WTC11 (cell line): ENCODE results near the gene SLC16A8. TPM values are rescaled to one million over a fixed set of nuclear protein-coding genes. Genes with fewer than 3 reads are reported as not detected.

ENCODE experiments used
- ATAC-seq: fragments of 200-7000 bp; cut with Tn5 transposase; 2 replicates; pipeline ENCODE4 v1.10.0; 2021; ENCODE audit warnings: mild to moderate bottlenecking, moderate library complexity
- CTCF ChIA-PET: fragments of 300-600 bp; sonication (Branson Sonifier 250); formaldehyde crosslinking; loops from one replicate; lab custom pipeline; 2021; ENCODE audit warnings: antibody characterized with exemption; lab: Charles Lee
- POLR2A ChIA-PET: fragments of 350-600 bp; sonication (Branson Sonifier 250); formaldehyde crosslinking; loops from one replicate; lab custom pipeline; 2021; ENCODE audit warnings: antibody characterized with exemption; lab: Charles Lee
- DNase-seq: peaks from one replicate; pipeline ENCODE4 v3.0.0; 2021; ENCODE audit warnings: low spot score
- H3K27ac Mint-ChIP-seq: 2 replicates; pipeline ENCODE4 v1.8.0; 2021; ENCODE audit warnings: mixed read lengths
- H3K27me3 Mint-ChIP-seq: 2 replicates; pipeline ENCODE4 v1.8.0; 2021; ENCODE audit warnings: low read depth, mild to moderate bottlenecking, moderate library complexity, mixed read lengths
- H3K36me3 Mint-ChIP-seq: 2 replicates; pipeline ENCODE4 v1.8.0; 2021; ENCODE audit warnings: mixed read lengths
- H3K4me1 Mint-ChIP-seq: 2 replicates; pipeline ENCODE4 v1.8.0; 2022; ENCODE audit warnings: mixed read lengths
- H3K4me3 Mint-ChIP-seq: 2 replicates; pipeline ENCODE4 v1.8.0; 2021; ENCODE audit warnings: mild to moderate bottlenecking, moderate library complexity, mixed read lengths
- H3K9me3 Mint-ChIP-seq: 2 replicates; pipeline ENCODE4 v1.8.0; 2021; ENCODE audit warnings: mixed read lengths
- ATF1 ChIP-seq: sonication (generic); formaldehyde crosslinking; IDR thresholded peaks from 2 replicates; pipeline ENCODE4 v1.8.1; 2023; ENCODE audit warnings: mild to moderate bottlenecking, moderate library complexity, missing genetic modification reagents
- CTCF ChIP-seq: fragments of 200-600 bp; IDR thresholded peaks from 2 replicates; pipeline ENCODE4 v1.8.0; 2022; ENCODE audit warnings: antibody characterized with exemption
- E2F1 ChIP-seq: sonication (generic); formaldehyde crosslinking; IDR thresholded peaks from 2 replicates; pipeline ENCODE4 v1.8.0; 2022; ENCODE audit warnings: mild to moderate bottlenecking, missing genetic modification reagents
- ETV6 ChIP-seq: sonication (generic); formaldehyde crosslinking; IDR thresholded peaks from 2 replicates; pipeline ENCODE4 v1.8.1; 2022; ENCODE audit warnings: mild to moderate bottlenecking, missing genetic modification reagents
- FOXJ3 ChIP-seq: sonication (generic); formaldehyde crosslinking; IDR thresholded peaks from 2 replicates; pipeline ENCODE4 v1.9.0; 2021; ENCODE audit warnings: missing genetic modification reagents, mild to moderate bottlenecking, borderline replicate concordance
- FOXP4 ChIP-seq: sonication (generic); formaldehyde crosslinking; IDR thresholded peaks from 2 replicates; pipeline ENCODE4 v1.8.0; 2022; ENCODE audit warnings: mild to moderate bottlenecking, missing genetic modification reagents
- IRF2 ChIP-seq: sonication (generic); formaldehyde crosslinking; IDR thresholded peaks from 2 replicates; pipeline ENCODE4 v1.8.0; 2022; ENCODE audit warnings: low read depth, missing genetic modification reagents, borderline replicate concordance
- JAZF1 ChIP-seq: fragments of 250-450 bp; sonication (Bioruptor Pico); IDR thresholded peaks from 2 replicates; pipeline ENCODE4 v1.9.0; 2021; ENCODE audit warnings: moderate library complexity, mild to moderate bottlenecking, inconsistent platforms
- MLX ChIP-seq: sonication (generic); formaldehyde crosslinking; IDR thresholded peaks from 2 replicates; pipeline ENCODE4 v1.8.1; 2023; ENCODE audit warnings: mild to moderate bottlenecking, missing genetic modification reagents, moderate library complexity
- MYBL2 ChIP-seq: sonication (generic); formaldehyde crosslinking; IDR thresholded peaks from 2 replicates; pipeline ENCODE4 v1.8.1; 2023; ENCODE audit warnings: mild to moderate bottlenecking, moderate library complexity, missing genetic modification reagents
- NR1H2 ChIP-seq: sonication (generic); formaldehyde crosslinking; IDR thresholded peaks from 2 replicates; pipeline ENCODE4 v1.9.0; 2021; ENCODE audit warnings: mild to moderate bottlenecking, moderate library complexity, missing genetic modification reagents
- RORB ChIP-seq: fragments of 250-450 bp; sonication (Bioruptor Pico); IDR thresholded peaks from 2 replicates; pipeline ENCODE4 v1.9.0; 2021; ENCODE audit warnings: mild to moderate bottlenecking
- SP1 ChIP-seq: sonication (generic); formaldehyde crosslinking; conservative IDR thresholded peaks from 2 replicates; pipeline ENCODE4 v1.8.1; 2022; ENCODE audit warnings: missing genetic modification reagents
- ZNF512 ChIP-seq: sonication (generic); formaldehyde crosslinking; IDR thresholded peaks from 2 replicates; pipeline ENCODE4 v1.8.1; 2022; ENCODE audit warnings: missing genetic modification reagents, borderline replicate concordance
- ZNF532 ChIP-seq: fragments of 250-450 bp; sonication (Bioruptor Pico); IDR thresholded peaks from 2 replicates; pipeline ENCODE4 v1.9.0; 2021; ENCODE audit warnings: mild to moderate bottlenecking, borderline replicate concordance
- ZSCAN18 ChIP-seq: fragments of 250-450 bp; sonication (Bioruptor Pico); IDR thresholded peaks from 2 replicates; pipeline ENCODE4 v2.1.2; 2022; ENCODE audit warnings: mild to moderate bottlenecking, moderate library complexity
- total RNA-seq: library from RNA; stranded (reverse); gene quantifications from 3 replicates; pipeline ENCODE4 v1.2.3, GENCODE V29; 2021

Gene SLC16A8
- total RNA-seq, 1 experiment from 2014 or later: 0.57 TPM

- no peak for TF ChIP-seq FOXP4 (CRISPR knock-in tag)
- no peak for TF ChIP-seq ZSCAN18 (CRISPR knock-in tag)
- no peak for TF ChIP-seq MLX (CRISPR knock-in tag)
Observed at GRCh38 chr22:38043151-38044039, 40.6 kb downstream of the SLC16A8 start (continued).

GRCh38 chr22:38042488-38042790 is 41.5 kb downstream of the SLC16A8 start:
- Mint-ChIP-seq H3K4me1 (no peaks in the 10 kb centered on the region), H3K27ac (no peak overlapping the region), H3K9me3 (no peaks in the 10 kb centered on the region), H3K4me3 (no peak overlapping the region), H3K36me3 (no peaks in the 10 kb centered on the region), H3K27me3 (no peaks in the 10 kb centered on the region; the same call in 1 of the 2 replicates)
- no peak for TF ChIP-seq ETV6 (CRISPR knock-in tag)
- no peak for TF ChIP-seq FOXJ3 (CRISPR knock-in tag)
- no peak for TF ChIP-seq IRF2
- TF ChIP-seq E2F1 (CRISPR knock-in tag): no peak
- TF ChIP-seq SP1: no peak
- no peak for TF ChIP-seq ATF1 (CRISPR knock-in tag)
- no peak for TF ChIP-seq JAZF1 (CRISPR knock-in tag)
- no peak for TF ChIP-seq NR1H2 (CRISPR knock-in tag)
- DNase-seq (no peak), ATAC-seq (no peak)
- POLR2A ChIA-PET: no interaction called here
- CTCF ChIA-PET: interaction anchor here (0.8 to 1.2 kb wide), 3 partner anchors 8 to 55 kb away, joined by 3 to 9 read pairs (median 4); no protein-coding TSS in a partner anchor

GRCh38 chr22:38041760-38042487 is 42.1 kb downstream of the SLC16A8 start:
- no peak overlapping the region for H3K27ac Mint-ChIP-seq
- POLR2A ChIA-PET: no interaction called here
- CTCF ChIA-PET: interaction anchor here (1.2 kb wide), 1 partner anchor 10 kb away, joined by 9 read pairs; no protein-coding TSS in a partner anchor
- H3K36me3 Mint-ChIP-seq: no peaks in the 10 kb centered on the region
- ATAC-seq (no peak), DNase-seq (no peak)
- no peak overlapping the region for H3K4me3 Mint-ChIP-seq
- no peaks in the 10 kb centered on the region for H3K9me3 Mint-ChIP-seq
- no peaks in the 10 kb centered on the region; the same call in 1 of the 2 replicates for H3K27me3 Mint-ChIP-seq
- no peaks in the 10 kb centered on the region for H3K4me1 Mint-ChIP-seq
- TF ChIP-seq RORB (no peak), MYBL2 (CRISPR knock-in tag) (no peak), CTCF (no peak), ZNF532 (CRISPR knock-in tag) (no peak), ZNF512 (CRISPR knock-in tag) (no peak)
